ENCODE data around the gene ATAD5. TPM values are rescaled to one million over a fixed set of nuclear protein-coding genes. Genes with fewer than 3 reads are reported as not detected.
"Not testable (repeated sequence)": the region's sequence is repeated elsewhere in the genome, so short reads cannot be mapped to it uniquely, and the experiment has no call there.

ATAD5 gene, protein sequence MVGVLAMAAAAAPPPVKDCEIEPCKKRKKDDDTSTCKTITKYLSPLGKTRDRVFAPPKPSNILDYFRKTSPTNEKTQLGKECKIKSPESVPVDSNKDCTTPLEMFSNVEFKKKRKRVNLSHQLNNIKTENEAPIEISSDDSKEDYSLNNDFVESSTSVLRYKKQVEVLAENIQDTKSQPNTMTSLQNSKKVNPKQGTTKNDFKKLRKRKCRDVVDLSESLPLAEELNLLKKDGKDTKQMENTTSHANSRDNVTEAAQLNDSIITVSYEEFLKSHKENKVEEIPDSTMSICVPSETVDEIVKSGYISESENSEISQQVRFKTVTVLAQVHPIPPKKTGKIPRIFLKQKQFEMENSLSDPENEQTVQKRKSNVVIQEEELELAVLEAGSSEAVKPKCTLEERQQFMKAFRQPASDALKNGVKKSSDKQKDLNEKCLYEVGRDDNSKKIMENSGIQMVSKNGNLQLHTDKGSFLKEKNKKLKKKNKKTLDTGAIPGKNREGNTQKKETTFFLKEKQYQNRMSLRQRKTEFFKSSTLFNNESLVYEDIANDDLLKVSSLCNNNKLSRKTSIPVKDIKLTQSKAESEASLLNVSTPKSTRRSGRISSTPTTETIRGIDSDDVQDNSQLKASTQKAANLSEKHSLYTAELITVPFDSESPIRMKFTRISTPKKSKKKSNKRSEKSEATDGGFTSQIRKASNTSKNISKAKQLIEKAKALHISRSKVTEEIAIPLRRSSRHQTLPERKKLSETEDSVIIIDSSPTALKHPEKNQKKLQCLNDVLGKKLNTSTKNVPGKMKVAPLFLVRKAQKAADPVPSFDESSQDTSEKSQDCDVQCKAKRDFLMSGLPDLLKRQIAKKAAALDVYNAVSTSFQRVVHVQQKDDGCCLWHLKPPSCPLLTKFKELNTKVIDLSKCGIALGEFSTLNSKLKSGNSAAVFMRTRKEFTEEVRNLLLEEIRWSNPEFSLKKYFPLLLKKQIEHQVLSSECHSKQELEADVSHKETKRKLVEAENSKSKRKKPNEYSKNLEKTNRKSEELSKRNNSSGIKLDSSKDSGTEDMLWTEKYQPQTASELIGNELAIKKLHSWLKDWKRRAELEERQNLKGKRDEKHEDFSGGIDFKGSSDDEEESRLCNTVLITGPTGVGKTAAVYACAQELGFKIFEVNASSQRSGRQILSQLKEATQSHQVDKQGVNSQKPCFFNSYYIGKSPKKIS (N-terminal part only)
- 1.5 and 2.7 TPM in 2 replicates for total RNA-seq

DNA sequence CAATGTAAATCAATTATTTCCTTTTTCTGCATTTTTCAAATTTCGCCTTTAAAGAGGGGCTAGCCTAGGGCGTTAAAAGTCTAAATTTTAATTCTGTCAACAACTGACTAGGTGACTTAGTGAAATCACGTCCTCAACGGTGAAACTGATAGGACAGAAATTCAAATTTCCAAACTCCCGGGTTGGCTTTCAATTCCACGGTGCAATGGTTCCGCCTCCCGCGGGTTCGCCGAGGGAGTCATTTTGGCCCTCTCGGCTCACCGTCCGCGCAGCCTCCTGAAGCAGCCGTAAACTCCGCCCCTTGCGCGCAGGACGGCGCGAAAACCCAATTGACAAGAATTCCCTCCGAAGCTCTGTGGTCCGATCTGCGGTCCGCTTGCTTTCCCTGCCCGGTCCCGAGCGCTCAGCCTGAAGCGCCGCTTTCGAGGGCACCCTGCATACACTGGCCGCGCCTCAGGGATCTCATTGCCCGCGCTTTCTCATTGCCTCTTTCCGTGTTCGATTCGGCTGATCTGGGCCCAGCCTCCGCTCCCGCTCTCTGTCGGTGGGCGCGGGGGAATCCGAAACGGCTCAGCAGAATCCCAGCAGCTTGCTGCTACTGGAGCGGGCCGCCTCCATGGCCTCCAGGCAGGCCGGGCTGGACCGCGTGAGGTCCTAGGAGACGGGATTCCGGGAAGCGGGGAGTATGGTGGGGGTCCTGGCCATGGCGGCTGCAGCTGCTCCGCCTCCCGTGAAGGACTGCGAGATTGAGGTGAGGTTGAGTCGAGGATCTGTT, at the start of gene ATAD5:
Gene ATAD5 (plus strand): TSS at position 304 of the 775 bp plus-strand sequence. CDS start 382 bp downstream, at position 686.
- peak; percentile 86 to 92 for DNase-seq (ENCODE audit: low read depth in 2 of 2)

DNA sequence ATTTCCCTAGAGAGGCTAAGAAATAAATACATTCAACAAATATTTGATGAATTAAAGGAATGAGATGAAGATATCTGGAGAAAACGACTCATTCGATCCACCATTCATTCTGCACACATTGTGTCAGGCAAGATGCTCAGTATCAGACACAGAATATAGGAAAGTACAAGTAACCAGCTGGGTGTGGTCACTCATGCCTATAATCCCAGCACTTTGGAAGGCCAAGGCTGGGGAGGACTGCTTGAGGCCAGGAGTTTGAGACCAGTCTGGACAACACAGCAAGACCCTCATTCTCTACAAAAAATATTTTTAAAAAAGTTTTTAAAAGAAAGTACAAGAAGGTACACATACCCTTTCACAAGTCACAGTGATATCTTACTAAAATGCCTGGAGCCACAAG, 49.6 kb upstream of the ATAD5 start:
- no peak for DNase-seq (ENCODE audit: low read depth in 2 of 2)

- no peak for DNase-seq (ENCODE audit: low read depth in 2 of 2)
Observed at GRCh38 chr17:30788918-30789317, 42.8 kb upstream of the ATAD5 start.

- DNase-seq (ENCODE audit: low read depth in 2 of 2) = no peak
Observed at GRCh38 chr17:30790279-30790678, 41.5 kb upstream of the ATAD5 start.

DNA sequence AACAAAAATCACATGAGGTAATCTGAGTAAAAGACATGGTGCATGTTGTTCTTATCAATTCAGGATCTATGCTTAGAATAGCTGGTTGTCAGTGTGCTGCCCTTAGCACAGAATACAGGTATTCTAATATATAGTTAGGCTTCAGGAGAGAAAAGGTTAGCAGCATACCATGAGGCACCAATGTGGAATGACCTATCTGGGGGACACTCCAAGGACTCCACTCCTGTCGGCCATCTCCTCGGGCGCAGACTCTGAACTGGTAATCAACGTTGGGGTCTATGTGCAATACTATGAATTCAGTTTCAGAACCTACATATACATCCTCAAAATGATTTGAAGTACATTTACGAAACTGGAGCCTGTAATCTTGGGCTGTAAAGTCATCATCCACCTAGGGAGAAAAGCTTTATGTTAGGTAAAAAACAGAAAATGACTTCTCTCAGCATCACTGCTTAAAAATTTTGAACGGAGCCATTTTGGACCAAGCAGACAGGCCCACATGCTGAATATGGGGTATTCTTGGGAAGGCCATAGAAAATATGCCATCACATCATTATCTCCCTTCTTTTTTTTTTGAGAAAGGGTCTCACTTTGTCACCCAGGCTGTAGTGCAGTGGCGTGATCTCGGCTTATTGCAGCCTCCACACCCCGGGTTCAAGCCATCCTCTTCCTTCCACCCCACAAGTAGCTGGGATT, 38.3 kb upstream of the ATAD5 start:
- no peak for DNase-seq (ENCODE audit: low read depth in 2 of 2)

DNA sequence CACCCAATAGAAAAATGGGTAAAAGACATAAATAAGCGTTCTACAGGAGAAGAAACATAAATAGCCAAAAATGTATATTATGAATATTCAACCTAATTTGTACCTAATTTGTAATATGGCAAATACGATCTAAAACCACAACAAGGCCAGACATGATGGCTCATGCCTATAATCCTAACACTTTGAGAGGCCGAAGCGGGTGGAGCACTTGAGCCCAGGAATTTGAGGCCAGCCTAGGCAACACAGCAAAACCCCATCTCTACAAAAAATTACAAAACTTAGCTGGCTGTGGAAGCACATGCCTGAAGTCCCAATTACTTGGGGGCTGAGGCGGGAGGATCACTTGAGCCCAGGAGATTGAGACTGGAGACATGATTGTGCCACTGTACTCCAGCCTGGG, 37.4 kb upstream of the ATAD5 start:
- no peak for DNase-seq (ENCODE audit: low read depth in 2 of 2)

- DNase-seq (ENCODE audit: low read depth in 2 of 2) = no peak
Observed at GRCh38 chr17:30796016-30796415, 35.8 kb upstream of the ATAD5 start.

DNA sequence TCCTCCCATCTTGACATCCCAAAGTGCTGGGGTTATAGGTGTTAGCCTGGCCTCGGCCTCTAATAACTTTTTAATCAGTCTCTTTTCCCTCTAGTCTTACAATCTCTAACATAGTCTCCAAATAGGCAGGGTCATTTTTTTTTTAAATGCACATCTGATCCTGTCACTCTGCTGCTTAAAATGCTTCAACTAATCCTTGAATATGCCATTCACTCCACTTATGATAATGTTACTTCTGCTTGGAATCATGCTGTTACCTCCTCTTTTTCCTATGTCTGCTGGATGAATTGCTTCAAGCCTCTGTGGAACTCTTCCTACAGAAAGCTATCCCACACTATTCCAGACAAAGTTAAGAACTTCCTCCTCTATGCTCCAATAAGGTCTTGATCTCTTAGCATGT, 30.1 kb upstream of the ATAD5 start:
- no peak for DNase-seq (ENCODE audit: low read depth in 2 of 2)

GRCh38 chr17:30805944-30806456, 25.8 kb upstream of the ATAD5 start:
- no peak for DNase-seq (ENCODE audit: low read depth in 2 of 2)

DNA sequence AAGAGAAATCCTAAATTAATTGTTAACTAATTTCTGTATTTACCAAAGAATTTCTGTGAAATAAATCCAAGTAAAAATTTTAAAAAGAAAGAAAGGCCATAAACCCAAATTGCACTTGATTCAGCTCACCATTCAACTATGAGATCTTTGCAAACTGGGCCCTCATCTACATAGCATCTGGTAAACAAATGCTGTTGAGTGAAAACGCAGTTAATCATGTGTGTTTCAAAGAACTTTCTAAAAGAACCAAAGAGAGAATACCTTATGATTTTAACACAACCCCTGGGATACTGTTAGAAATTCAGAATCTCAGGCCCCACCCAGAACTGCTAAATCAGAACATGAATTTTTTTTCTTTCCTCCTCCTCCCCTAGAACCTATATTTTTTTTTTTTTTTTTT, 23.9 kb upstream of the ATAD5 start:
- DNase-seq (ENCODE audit: low read depth in 2 of 2) = no peak

DNA sequence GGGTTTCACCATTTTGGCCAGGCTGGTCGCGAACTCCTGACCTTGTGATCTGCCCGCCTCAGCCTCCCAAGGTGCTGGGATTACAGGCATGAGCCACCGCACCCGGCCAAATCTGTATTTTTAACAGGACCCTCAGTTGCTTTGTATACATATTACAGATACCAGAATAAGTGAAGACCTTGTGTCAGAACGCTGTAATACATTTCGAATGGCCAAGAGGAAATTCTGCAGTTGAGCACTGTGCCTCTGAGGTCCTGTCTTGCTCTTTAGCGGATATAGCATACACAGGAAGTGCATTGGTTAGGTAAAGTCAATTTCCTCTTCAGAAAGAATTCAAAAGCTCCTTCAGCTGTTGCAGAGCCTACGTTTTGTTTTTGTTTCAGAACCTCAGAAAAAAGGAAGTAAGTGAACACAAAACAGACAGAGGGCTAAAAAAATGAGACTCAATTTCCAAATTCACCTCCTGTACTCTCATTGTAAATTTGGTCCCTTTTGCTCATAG, 22.9 kb upstream of the ATAD5 start:
- DNase-seq (ENCODE audit: low read depth in 2 of 2) = peak in 1 of 2 donors; percentile 52

GRCh38 chr17:30809867-30810266, 21.9 kb upstream of the ATAD5 start:
- DNase-seq (ENCODE audit: low read depth in 2 of 2) = no peak

- DNase-seq (ENCODE audit: low read depth in 2 of 2) = no peak
Observed at GRCh38 chr17:30812218-30813177, 19.3 kb upstream of the ATAD5 start.

GRCh38 chr17:30814236-30814635, 17.5 kb upstream of the ATAD5 start:
- DNase-seq (ENCODE audit: low read depth in 2 of 2) = not testable (repeated sequence)

GRCh38 chr17:30814860-30815259, 16.9 kb upstream of the ATAD5 start:
- DNase-seq (ENCODE audit: low read depth in 2 of 2) = not testable (repeated sequence)

DNA sequence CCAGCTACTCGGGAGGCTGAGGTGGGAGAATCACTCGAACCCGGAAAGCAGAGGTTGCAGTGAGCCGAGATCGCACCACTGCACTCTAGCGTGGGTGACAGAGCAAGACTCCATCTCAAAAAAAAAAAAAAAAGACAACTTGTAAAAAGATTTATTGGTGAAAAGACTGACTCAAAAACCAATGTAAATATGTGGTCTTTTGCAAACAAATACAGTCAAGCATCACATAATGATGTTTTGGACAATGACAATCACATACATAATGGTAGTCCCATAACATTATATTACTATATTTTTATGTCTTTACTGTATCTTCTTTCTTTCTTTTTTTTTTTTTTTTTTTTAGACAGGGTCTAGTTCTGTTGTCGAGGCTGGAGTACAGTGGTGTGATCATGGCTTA, 15.6 kb upstream of the ATAD5 start:
- DNase-seq (ENCODE audit: low read depth in 2 of 2) = no peak

- peak in 1 of 2 donors; percentile 7 for DNase-seq (ENCODE audit: low read depth in 2 of 2)
Observed at GRCh38 chr17:30819971-30820705, 11.6 kb upstream of the ATAD5 start.
